HFF-Myc (cell line): ENCODE measurements around the gene CACNA2D3.

Experiments used
- DNase-seq: peaks from one replicate; pipeline ENCODE4 v3.0.0-alpha.2; 2011; ENCODE audit warnings: low read depth; ENCODE audit errors: extremely low read depth
- H3K4me3 ChIP-seq: replicated peaks from 2 replicates; pipeline ENCODE4 v1.5.1; 2011; ENCODE audit warnings: low read depth, mild to moderate bottlenecking, control low read depth, low read length
- TF ChIP-seq, protein P1 (sequence below): IDR thresholded peaks from 2 replicates; pipeline ENCODE4 v1.5.1; 2012; ENCODE audit warnings: mild to moderate bottlenecking, low read depth, low read length, control low read depth; ENCODE audit errors: missing control alignments

The CACNA2D3 gene

GRCh38 chr3:54665016-54665600 lies 542.8 kb downstream of the CACNA2D3 start:
- no peak for DNase-seq
- no peak overlapping the region for H3K4me3 ChIP-seq
- TF ChIP-seq, protein P1, sequence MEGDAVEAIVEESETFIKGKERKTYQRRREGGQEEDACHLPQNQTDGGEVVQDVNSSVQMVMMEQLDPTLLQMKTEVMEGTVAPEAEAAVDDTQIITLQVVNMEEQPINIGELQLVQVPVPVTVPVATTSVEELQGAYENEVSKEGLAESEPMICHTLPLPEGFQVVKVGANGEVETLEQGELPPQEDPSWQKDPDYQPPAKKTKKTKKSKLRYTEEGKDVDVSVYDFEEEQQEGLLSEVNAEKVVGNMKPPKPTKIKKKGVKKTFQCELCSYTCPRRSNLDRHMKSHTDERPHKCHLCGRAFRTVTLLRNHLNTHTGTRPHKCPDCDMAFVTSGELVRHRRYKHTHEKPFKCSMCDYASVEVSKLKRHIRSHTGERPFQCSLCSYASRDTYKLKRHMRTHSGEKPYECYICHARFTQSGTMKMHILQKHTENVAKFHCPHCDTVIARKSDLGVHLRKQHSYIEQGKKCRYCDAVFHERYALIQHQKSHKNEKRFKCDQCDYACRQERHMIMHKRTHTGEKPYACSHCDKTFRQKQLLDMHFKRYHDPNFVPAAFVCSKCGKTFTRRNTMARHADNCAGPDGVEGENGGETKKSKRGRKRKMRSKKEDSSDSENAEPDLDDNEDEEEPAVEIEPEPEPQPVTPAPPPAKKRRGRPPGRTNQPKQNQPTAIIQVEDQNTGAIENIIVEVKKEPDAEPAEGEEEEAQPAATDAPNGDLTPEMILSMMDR, result no peak

GRCh38 chr3:54668236-54668635 lies 545.9 kb downstream of the CACNA2D3 start:
- TF ChIP-seq, protein P1, result no peak
- no peak overlapping the region for H3K4me3 ChIP-seq
- no peak for DNase-seq

- DNase-seq, result no peak
- TF ChIP-seq, protein P1, result no peak
- no peak overlapping the region for H3K4me3 ChIP-seq
Observed at GRCh38 chr3:54670201-54671000, 548.0 kb downstream of the CACNA2D3 start.

- DNase-seq, result no peak
- TF ChIP-seq, protein P1, result no peak
- no peak overlapping the region for H3K4me3 ChIP-seq
Observed at GRCh38 chr3:54671511-54671910, 549.2 kb downstream of the CACNA2D3 start.

DNA sequence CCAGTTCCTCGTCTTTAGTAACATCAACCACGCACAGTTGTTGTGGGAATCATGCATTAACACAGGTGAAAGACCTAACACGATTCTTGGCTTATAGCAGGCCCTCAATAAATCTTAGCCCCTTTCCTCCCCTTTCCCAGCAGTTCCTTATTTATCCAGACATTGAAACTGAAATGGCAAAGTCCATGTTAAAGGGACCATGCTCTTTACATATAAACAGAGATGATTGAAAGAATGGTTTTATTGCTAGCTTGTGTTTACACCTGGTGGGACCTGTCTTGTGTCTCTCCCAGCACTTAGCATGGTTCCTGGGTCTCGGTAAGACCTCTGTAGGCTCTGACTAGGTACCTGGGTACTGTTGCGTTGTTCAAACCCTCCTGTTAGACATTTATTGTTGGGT lies 553.7 kb downstream of the CACNA2D3 start:
- no peak overlapping the region for H3K4me3 ChIP-seq
- DNase-seq, result no peak
- TF ChIP-seq, protein P1, result no peak

DNA sequence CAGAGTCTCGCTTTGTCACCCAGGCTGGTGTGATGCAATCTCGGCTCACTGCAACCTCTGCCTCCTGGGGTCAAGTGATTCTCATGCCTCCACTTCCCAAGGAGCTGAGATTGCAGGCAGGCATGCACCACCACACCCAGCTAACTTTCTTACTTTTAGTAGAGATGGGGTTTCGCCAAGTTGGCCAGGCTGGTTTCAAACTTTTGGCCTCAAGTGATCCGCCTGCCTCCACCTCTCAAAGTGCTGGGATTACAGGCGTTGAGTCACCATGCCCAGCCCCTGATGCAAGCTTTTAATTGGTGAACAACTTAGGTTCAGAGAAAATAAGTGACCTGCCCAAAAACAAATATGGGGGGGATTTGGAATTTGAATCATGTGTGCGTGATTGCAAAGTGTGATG lies 559.4 kb downstream of the CACNA2D3 start:
- TF ChIP-seq, protein P1, result no peak
- DNase-seq, result no peak

GRCh38 chr3:54685213-54685612 lies 562.9 kb downstream of the CACNA2D3 start:
- TF ChIP-seq, protein P1, result no peak
- H3K4me3 ChIP-seq, result no peak overlapping the region
- DNase-seq, result no peak

More for the DNA sequence above, 559.4 kb downstream of the CACNA2D3 start:
- no peak overlapping the region for H3K4me3 ChIP-seq
